Neural cell (in vitro differentiated cells): Measurements from ENCODE around the gene IL1RL2. TPM values are rescaled to one million over a fixed set of nuclear protein-coding genes. Genes with fewer than 3 reads are reported as not detected.

ENCODE experiments used
- H2AFZ ChIP-seq: fragments of 200-600, 300-800 bp; sonication (generic), shearing (Covaris generic); 2 replicates; pipeline ENCODE4 v1.6.0; 2014; ENCODE audit warnings: low read depth, mild to moderate bottlenecking, antibody characterized with exemption, low read length, moderate library complexity
- H3F3A ChIP-seq: fragments of 200-600 bp; shearing (Covaris generic); 2 replicates; pipeline ENCODE4 v1.6.1; 2016; ENCODE audit warnings: mild to moderate bottlenecking, moderate library complexity, mixed read lengths, antibody characterized with exemption, low read length; ENCODE audit not compliant: insufficient read depth, poor library complexity, severe bottlenecking
- H3K27ac ChIP-seq: fragments of 200-600, 300-800 bp; sonication (generic), shearing (Covaris generic); 2 replicates; pipeline ENCODE4 v1.5.1; 2014; ENCODE audit warnings: mild to moderate bottlenecking, low read length, moderate library complexity
- H3K27me3 ChIP-seq: fragments of 300-800, 200-600 bp; sonication (generic), shearing (Covaris generic); 2 replicates; pipeline ENCODE4 v1.6.0; 2014; ENCODE audit warnings: mild to moderate bottlenecking, low read depth, low read length, moderate library complexity; ENCODE audit not compliant: insufficient read depth
- H3K36me3 ChIP-seq: fragments of 300-800, 200-600 bp; sonication (generic), shearing (Covaris generic); 2 replicates; pipeline ENCODE4 v1.5.1; 2014; ENCODE audit warnings: mild to moderate bottlenecking, antibody characterized with exemption, low read length, moderate library complexity; ENCODE audit not compliant: insufficient read depth
- H3K4me2 ChIP-seq: fragments of 300-800, 200-600 bp; sonication (generic), shearing (Covaris generic); 2 replicates; pipeline ENCODE4 v1.6.0; 2014; ENCODE audit warnings: mild to moderate bottlenecking, low read length
- H3K4me3 ChIP-seq: fragments of 300-800, 200-600 bp; sonication (generic), shearing (Covaris generic); 2 replicates; pipeline ENCODE4 v1.5.1; 2014; ENCODE audit warnings: mild to moderate bottlenecking, low read length, moderate library complexity
- H3K79me2 ChIP-seq: fragments of 200-600 bp; shearing (Covaris generic); replicated peaks from 2 replicates; pipeline ENCODE4 v1.6.0; 2014; ENCODE audit warnings: mild to moderate bottlenecking, low read length, moderate library complexity; ENCODE audit not compliant: insufficient read depth
- H3K9ac ChIP-seq: fragments of 300-800, 200-600 bp; sonication (generic), shearing (Covaris generic); 2 replicates; pipeline ENCODE4 v1.6.1; 2016; ENCODE audit warnings: mild to moderate bottlenecking, low read length, mixed read lengths
- H3K9me2 ChIP-seq: fragments of 200-600 bp; shearing (Covaris generic); 2 replicates; pipeline ENCODE4 v1.6.1; 2016; ENCODE audit warnings: mild to moderate bottlenecking, low read length, mixed read lengths; ENCODE audit not compliant: insufficient read depth
- H3K9me3 ChIP-seq: fragments of 200-600, 300-800 bp; sonication (generic), shearing (Covaris generic); 2 replicates; pipeline ENCODE4 v1.6.1; 2016; ENCODE audit warnings: mild to moderate bottlenecking, mixed run types, low read length, moderate library complexity, mixed read lengths
- H4K20me1 ChIP-seq: fragments of 200-600 bp; shearing (Covaris generic); 2 replicates; pipeline ENCODE4 v1.6.1; 2016; ENCODE audit warnings: mild to moderate bottlenecking, mixed run types; ENCODE audit not compliant: insufficient read depth
- CTCF ChIP-seq: fragments of 450-650 bp; IDR thresholded peaks from 2 replicates; pipeline ENCODE4 v1.5.1; 2014; ENCODE audit warnings: antibody characterized with exemption, mild to moderate bottlenecking, moderate library complexity; ENCODE audit not compliant: poor library complexity, severe bottlenecking
- EP300 ChIP-seq: fragments of 450-650 bp; conservative IDR thresholded peaks from 2 replicates; pipeline ENCODE4 v1.6.1; 2014; ENCODE audit warnings: antibody characterized with exemption, mild to moderate bottlenecking, moderate library complexity; ENCODE audit not compliant: poor library complexity, severe bottlenecking
- EZH2 ChIP-seq: fragments of 200-600, 300-800 bp; shearing (Covaris generic), sonication (generic); IDR thresholded peaks from 2 replicates; pipeline ENCODE4 v1.6.1; 2014; ENCODE audit warnings: antibody characterized with exemption, low read length, borderline replicate concordance, mild to moderate bottlenecking; ENCODE audit not compliant: insufficient read depth, poor library complexity, severe bottlenecking
- MXI1 ChIP-seq: fragments of 450-650 bp; conservative IDR thresholded peaks from 2 replicates; pipeline ENCODE4 v1.6.1; 2014; ENCODE audit warnings: antibody characterized with exemption, mild to moderate bottlenecking; ENCODE audit not compliant: poor library complexity, severe bottlenecking
- POLR2AphosphoS5 ChIP-seq: IDR thresholded peaks from 2 replicates; pipeline ENCODE4 v1.6.1; 2012
- RAD21 ChIP-seq: fragments of 450-650 bp; conservative IDR thresholded peaks from 2 replicates; pipeline ENCODE4 v1.6.1; 2014; ENCODE audit warnings: antibody characterized with exemption, mild to moderate bottlenecking, moderate library complexity
- REST ChIP-seq: IDR thresholded peaks from 2 replicates; pipeline ENCODE4 v1.6.1; 2012; ENCODE audit warnings: borderline replicate concordance
- SMC3 ChIP-seq: fragments of 450-650 bp; conservative IDR thresholded peaks from 2 replicates; pipeline ENCODE4 v1.6.1; 2014; ENCODE audit warnings: antibody characterized with exemption, mild to moderate bottlenecking, moderate library complexity; ENCODE audit not compliant: poor library complexity
- TAF1 ChIP-seq: IDR thresholded peaks from 2 replicates; pipeline ENCODE4 v1.6.1; 2012; ENCODE audit warnings: low read depth
- polyA plus RNA-seq: library from polyadenylated mRNA; depleted of rRNA; stranded (reverse); fragments of >200 nt; gene quantifications from 2 replicates; pipeline ENCODE4 v1.2.3, GENCODE V29; 2014

IL1RL2 gene
- polyA plus RNA-seq, 1 donor from 2014 or later: not detected

- H3K9me2 ChIP-seq: no peaks in the 10 kb centered on the region
- TF ChIP-seq REST (no peak), POLR2AphosphoS5 (no peak)
- no peak overlapping the region for H2AFZ ChIP-seq
- H3F3A ChIP-seq: no peaks in the 10 kb centered on the region
- H4K20me1 ChIP-seq: no peaks in the 10 kb centered on the region
- H3K79me2 ChIP-seq: no peaks in the 10 kb centered on the region
- H3K4me3 ChIP-seq: no peak overlapping the region
- H3K27me3 ChIP-seq: peaks cover 27% of the 10 kb centered on the region
- no peak overlapping the region for H3K4me2 ChIP-seq
- H3K27ac ChIP-seq: no peak overlapping the region
- no peaks in the 10 kb centered on the region for H3K36me3 ChIP-seq
- H3K9me3 ChIP-seq: no peaks in the 10 kb centered on the region
- H3K9ac ChIP-seq: no peak overlapping the region
These were observed 40.9 kb upstream of the IL1RL2 start for GRCh38 chr2:102145934-102146333.

DNA sequence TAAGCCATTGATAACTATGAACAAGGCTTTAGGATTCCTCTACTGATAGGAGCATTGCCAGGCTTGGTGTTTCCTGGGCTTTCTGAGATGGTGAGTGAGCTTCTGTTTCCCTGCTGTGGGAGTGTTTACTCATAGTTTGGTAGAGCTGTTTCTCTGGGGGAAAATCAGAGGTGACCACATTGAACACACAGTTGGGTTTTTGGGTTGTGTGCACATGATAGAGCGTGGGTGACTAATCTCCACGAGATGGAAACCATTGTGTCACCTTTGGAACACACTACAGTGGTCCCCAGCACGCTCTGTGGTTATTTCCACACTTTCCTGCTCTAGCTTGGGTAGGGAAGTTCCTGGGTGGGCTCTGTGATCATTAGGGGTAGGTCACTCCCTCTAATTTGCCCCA is 38.9 kb upstream of the IL1RL2 start:
- Histone ChIP-seq H3K4me2 (no peak overlapping the region), H3K4me3 (no peak overlapping the region), H3K79me2 (no peaks in the 10 kb centered on the region), H3K9me2 (no peaks in the 10 kb centered on the region), H4K20me1 (no peaks in the 10 kb centered on the region), H3K9ac (no peak overlapping the region), H3K27ac (no peak overlapping the region), H3K36me3 (no peaks in the 10 kb centered on the region), H3K9me3 (no peaks in the 10 kb centered on the region), H3K27me3 (peaks cover 9% of the 10 kb centered on the region), H2AFZ (no peak overlapping the region), H3F3A (no peaks in the 10 kb centered on the region)
- TF ChIP-seq EZH2 (no peak), TAF1 (no peak), SMC3 (no peak), EP300 (no peak)

DNA sequence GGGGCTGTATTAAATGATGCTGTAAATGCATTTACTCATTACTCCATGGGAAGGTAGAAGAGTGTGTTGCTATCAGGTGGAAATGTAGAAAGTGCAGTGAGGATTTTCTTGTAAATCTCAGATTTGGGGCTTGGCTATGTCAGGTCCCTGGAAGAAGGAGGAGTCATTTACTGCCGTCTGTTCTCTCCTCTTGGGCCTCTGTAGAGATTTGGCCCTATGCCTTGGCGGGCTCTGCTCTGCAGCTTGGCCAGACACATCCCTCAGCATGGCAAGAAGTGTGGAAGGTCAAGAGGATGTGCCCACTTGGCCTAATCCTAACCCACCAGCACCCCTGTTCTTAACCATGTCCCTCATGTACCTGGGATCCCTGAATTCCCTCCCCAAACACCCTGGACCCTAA is 37.6 kb upstream of the IL1RL2 start:
- H3K27ac ChIP-seq: no peak overlapping the region
- no peak for TF ChIP-seq TAF1
- TF ChIP-seq SMC3: no peak
- TF ChIP-seq CTCF: no peak
- TF ChIP-seq POLR2AphosphoS5: no peak
- no peak for TF ChIP-seq EP300
- no peak for TF ChIP-seq RAD21
- no peak for TF ChIP-seq MXI1
- TF ChIP-seq REST: no peak
- TF ChIP-seq EZH2: no peak
- H3K9me3 ChIP-seq: no peaks in the 10 kb centered on the region
- H3K4me2 ChIP-seq: no peak overlapping the region
- no peaks in the 10 kb centered on the region for H3K79me2 ChIP-seq
- H3K9ac ChIP-seq: no peak overlapping the region
- H2AFZ ChIP-seq: no peak overlapping the region
- no peaks in the 10 kb centered on the region for H3K36me3 ChIP-seq
- no peaks in the 10 kb centered on the region for H3F3A ChIP-seq
- H4K20me1 ChIP-seq: no peaks in the 10 kb centered on the region
- H3K9me2 ChIP-seq: no peaks in the 10 kb centered on the region
- no peak overlapping the region for H3K4me3 ChIP-seq
- no peaks in the 10 kb centered on the region for H3K27me3 ChIP-seq
